PC-9 (cell line): Measurements from ENCODE around the gene UBA7. TPM values are rescaled to one million over a fixed set of nuclear protein-coding genes. Genes with fewer than 3 reads are reported as not detected.

Source experiments
- BruUV-seq: library from RNA; stranded (reverse); fragments of 400-500 nt; replicated peaks from 2 replicates; lab custom pipeline; 2021; lab: Mats Ljungman, UMichigan
- CTCF ChIA-PET: fragments of 300-600 bp; sonication (Branson Sonifier 250); formaldehyde crosslinking; loops from one replicate; lab custom pipeline; 2022; ENCODE audit warnings: antibody characterized with exemption; lab: Charles Lee
- POLR2A ChIA-PET: fragments of 300-600 bp; sonication (Branson Sonifier 250); formaldehyde crosslinking; loops from one replicate; lab custom pipeline; 2022; ENCODE audit warnings: antibody characterized with exemption; ENCODE audit not compliant: unreplicated experiment; lab: Charles Lee
- DNase-seq, 2 experiments: peaks; one replicate each; pipeline versions ENCODE4 v3.0.0 to v3.0.0-alpha.2; 2015 to 2022; ENCODE audit warnings: mixed read lengths in 1 of 2
- H2AFZ ChIP-seq: fragments of 200-600 bp; sonication (generic); 2 replicates; pipeline ENCODE4 v1.8.1; 2017; ENCODE audit warnings: antibody characterized with exemption
- H3F3A ChIP-seq: fragments of 200-600 bp; sonication (generic); 2 replicates; pipeline ENCODE4 v1.8.1; 2017; ENCODE audit warnings: antibody characterized with exemption, mild to moderate bottlenecking, low read depth; ENCODE audit not compliant: insufficient read depth
- H3K27ac ChIP-seq: fragments of 200-600 bp; sonication (generic); 2 replicates; pipeline ENCODE4 v1.6.1; 2016; ENCODE audit warnings: mixed run types
- H3K27me3 ChIP-seq: fragments of 200-600 bp; sonication (generic); 2 replicates; pipeline ENCODE4 v1.6.1; 2016; ENCODE audit warnings: low read depth, mixed run types; ENCODE audit not compliant: insufficient read depth
- H3K36me3 ChIP-seq: fragments of 200-600 bp; sonication (generic); 2 replicates; pipeline ENCODE4 v1.6.1; 2016; ENCODE audit warnings: low read depth, mixed run types
- H3K4me1 ChIP-seq: fragments of 200-600 bp; sonication (generic); replicated peaks from 2 replicates; pipeline ENCODE4 v1.6.1; 2016; ENCODE audit warnings: mixed run types; ENCODE audit not compliant: insufficient read depth
- H3K4me2 ChIP-seq: fragments of 200-600 bp; sonication (generic); 2 replicates; pipeline ENCODE4 v1.6.1; 2017; ENCODE audit warnings: mixed run types
- H3K4me3 ChIP-seq: fragments of 200-600 bp; sonication (generic); 2 replicates; pipeline ENCODE4 v1.6.1; 2016; ENCODE audit warnings: mixed run types
- H3K79me2 ChIP-seq: fragments of 200-600 bp; sonication (generic); 2 replicates; pipeline ENCODE4 v1.6.1; 2017; ENCODE audit warnings: low read depth, mixed run types
- H3K9me2 ChIP-seq: fragments of 200-600 bp; sonication (generic); 2 replicates; pipeline ENCODE4 v1.8.1; 2017; ENCODE audit warnings: mild to moderate bottlenecking; ENCODE audit not compliant: insufficient read depth
- H3K9me3 ChIP-seq: fragments of 200-600 bp; sonication (generic); 2 replicates; pipeline ENCODE4 v1.8.1; 2016; ENCODE audit warnings: low read depth; ENCODE audit not compliant: insufficient read depth
- H4K20me1 ChIP-seq: fragments of 200-600 bp; sonication (generic); 2 replicates; pipeline ENCODE4 v1.8.1; 2017; ENCODE audit not compliant: insufficient read depth
- EZH2 ChIP-seq: fragments of 200-600 bp; sonication (generic); IDR thresholded peaks from 2 replicates; pipeline ENCODE4 v1.8.0; 2017; ENCODE audit warnings: antibody characterized with exemption, low read depth
- intact Hi-C: fragments of 100-400 bp; cut with micrococcal nuclease; formaldehyde crosslinking; loops from one replicate; pipeline ENCODE4 v1.10.0; 2022; ENCODE audit not compliant: unreplicated experiment
- microRNA-seq: library from miRNA; unstranded; fragments of <30 nt; microRNA quantifications from one replicate; pipeline ENCODE4 v1.2.0, GENCODE V29; 2021; ENCODE audit warnings: borderline number of aligned reads, borderline replicate concordance
- total RNA-seq: library from RNA; stranded (reverse); gene quantifications from 2 replicates; pipeline ENCODE4 v1.2.3, GENCODE V29; 2021
- TF ChIP-seq, protein P1 (sequence below): fragments of 200-600 bp; sonication (generic); conservative IDR thresholded peaks from 2 replicates; pipeline ENCODE4 v1.6.1; 2017; ENCODE audit warnings: mixed run types, antibody characterized with exemption, mild to moderate bottlenecking, moderate library complexity

The UBA7 gene
- total RNA-seq, 1 experiment from 2014 or later, result 48.6 TPM

DNA sequence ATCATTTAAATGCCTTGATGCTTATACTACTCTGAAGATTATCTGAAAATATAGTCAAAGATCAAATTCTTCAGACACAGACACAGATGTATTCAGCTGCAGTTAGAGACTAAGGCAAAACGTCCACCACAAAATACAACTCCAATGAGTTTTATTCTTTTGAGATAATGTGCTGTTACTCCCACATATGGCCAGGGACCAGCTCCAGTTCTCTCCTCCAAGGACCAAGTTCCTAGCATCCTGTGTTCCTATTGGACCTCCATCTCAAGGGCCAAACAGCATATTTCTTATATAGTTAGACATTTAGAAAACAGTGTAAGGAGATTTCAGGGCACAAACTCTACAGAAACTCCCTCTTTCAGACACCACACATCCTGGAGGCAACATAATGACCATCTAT lies 54.5 kb downstream of the UBA7 start:
- H3K79me2 ChIP-seq, result peaks cover 28% of the 10 kb centered on the region
- ChIA-PET POLR2A (no interaction called here), CTCF (no interaction called here)
- no peaks in the 10 kb centered on the region for H3K27me3 ChIP-seq
- no peak for TF ChIP-seq EZH2
- TF ChIP-seq, protein P1, sequence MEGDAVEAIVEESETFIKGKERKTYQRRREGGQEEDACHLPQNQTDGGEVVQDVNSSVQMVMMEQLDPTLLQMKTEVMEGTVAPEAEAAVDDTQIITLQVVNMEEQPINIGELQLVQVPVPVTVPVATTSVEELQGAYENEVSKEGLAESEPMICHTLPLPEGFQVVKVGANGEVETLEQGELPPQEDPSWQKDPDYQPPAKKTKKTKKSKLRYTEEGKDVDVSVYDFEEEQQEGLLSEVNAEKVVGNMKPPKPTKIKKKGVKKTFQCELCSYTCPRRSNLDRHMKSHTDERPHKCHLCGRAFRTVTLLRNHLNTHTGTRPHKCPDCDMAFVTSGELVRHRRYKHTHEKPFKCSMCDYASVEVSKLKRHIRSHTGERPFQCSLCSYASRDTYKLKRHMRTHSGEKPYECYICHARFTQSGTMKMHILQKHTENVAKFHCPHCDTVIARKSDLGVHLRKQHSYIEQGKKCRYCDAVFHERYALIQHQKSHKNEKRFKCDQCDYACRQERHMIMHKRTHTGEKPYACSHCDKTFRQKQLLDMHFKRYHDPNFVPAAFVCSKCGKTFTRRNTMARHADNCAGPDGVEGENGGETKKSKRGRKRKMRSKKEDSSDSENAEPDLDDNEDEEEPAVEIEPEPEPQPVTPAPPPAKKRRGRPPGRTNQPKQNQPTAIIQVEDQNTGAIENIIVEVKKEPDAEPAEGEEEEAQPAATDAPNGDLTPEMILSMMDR, result no peak
- H3K4me1 ChIP-seq, result no peaks in the 10 kb centered on the region
- H3K4me3 ChIP-seq, result no peak overlapping the region
- DNase-seq, result no peak
- intact Hi-C loops, result no loop called here
- BruUV-seq, result no TSS peak
- H4K20me1 ChIP-seq, result peaks cover 4% of the 10 kb centered on the region
- no peaks in the 10 kb centered on the region for H3K9me3 ChIP-seq
- H3K4me2 ChIP-seq, result no peak overlapping the region
- H3K9me2 ChIP-seq, result no peaks in the 10 kb centered on the region
- no peaks in the 10 kb centered on the region for H3K36me3 ChIP-seq
- H3K27ac ChIP-seq, result no peak overlapping the region
- no peaks in the 10 kb centered on the region for H3F3A ChIP-seq
- H2AFZ ChIP-seq, result no peak overlapping the region

DNA sequence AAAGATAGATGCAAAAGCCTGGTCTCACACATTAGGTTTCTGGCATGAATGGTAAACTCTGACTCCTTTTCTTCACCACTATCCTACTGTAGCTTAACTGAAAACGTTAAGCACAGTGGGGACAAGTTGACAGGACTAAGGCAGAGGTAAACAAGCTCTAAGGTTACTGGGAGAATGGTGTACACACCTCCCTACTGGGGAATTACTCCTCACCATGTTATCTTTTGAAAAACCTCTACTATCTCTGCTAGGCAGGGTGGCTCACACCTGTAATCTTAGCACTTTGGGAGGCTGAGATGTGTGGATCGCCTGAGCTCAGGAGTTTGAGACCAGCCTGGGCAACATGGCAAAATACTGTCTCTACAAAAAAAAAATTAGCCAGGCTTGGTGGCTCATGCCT lies 56.6 kb downstream of the UBA7 start:
- H3K9me2 ChIP-seq, result no peaks in the 10 kb centered on the region
- no peak overlapping the region for H2AFZ ChIP-seq
- no peaks in the 10 kb centered on the region for H3F3A ChIP-seq
- peaks cover 4% of the 10 kb centered on the region; the same call in 1 of the 2 replicates for H4K20me1 ChIP-seq
- H3K9me3 ChIP-seq, result no peaks in the 10 kb centered on the region
- TF ChIP-seq, protein P1, result no peak
- no peak for TF ChIP-seq EZH2
- H3K4me2 ChIP-seq, result no peak overlapping the region
- ChIA-PET CTCF (interaction anchor here (0.6 kb wide), 1 partner anchor 350 kb away, joined by 8 read pairs; no protein-coding TSS in a partner anchor), POLR2A (no interaction called here)
- intact Hi-C loops, result no loop called here
- H3K4me1 ChIP-seq, result no peaks in the 10 kb centered on the region
- BruUV-seq, result no TSS peak
- no peaks in the 10 kb centered on the region for H3K27me3 ChIP-seq
- no peak overlapping the region for H3K4me3 ChIP-seq
- no peak for DNase-seq
- H3K79me2 ChIP-seq, result peaks cover 35% of the 10 kb centered on the region
- H3K36me3 ChIP-seq, result no peaks in the 10 kb centered on the region
- no peak overlapping the region for H3K27ac ChIP-seq

DNA sequence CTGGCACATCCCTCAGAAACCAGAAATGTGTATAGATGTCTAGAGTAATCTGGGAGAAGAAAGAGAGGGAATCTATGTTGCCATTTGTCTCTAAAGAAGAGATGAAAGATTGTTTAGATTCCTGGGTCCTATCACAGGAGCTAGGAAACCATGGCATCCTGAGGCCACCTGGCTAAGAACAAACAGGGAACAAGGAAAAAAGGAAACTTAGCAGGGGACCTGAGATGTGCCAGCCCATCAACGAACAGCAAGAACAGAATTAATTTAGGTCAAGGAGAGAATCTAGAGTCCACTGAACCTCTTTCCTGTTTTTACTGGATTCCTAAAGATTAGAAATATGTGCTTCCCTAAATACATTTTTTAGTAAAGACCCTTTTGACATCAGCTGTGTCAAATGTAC lies 57.7 kb downstream of the UBA7 start:
- Histone ChIP-seq H3K36me3 (no peaks in the 10 kb centered on the region), H3K79me2 (peaks cover 35% of the 10 kb centered on the region), H3K4me1 (no peaks in the 10 kb centered on the region), H3F3A (no peaks in the 10 kb centered on the region), H3K9me3 (no peaks in the 10 kb centered on the region), H3K4me2 (no peak overlapping the region), H3K27ac (no peak overlapping the region), H3K9me2 (no peaks in the 10 kb centered on the region), H2AFZ (no peak overlapping the region), H4K20me1 (peaks cover 4% of the 10 kb centered on the region; the same call in 1 of the 2 replicates), H3K27me3 (no peaks in the 10 kb centered on the region), H3K4me3 (no peak overlapping the region)
- TF ChIP-seq EZH2, result no peak
- ChIA-PET CTCF (no interaction called here), POLR2A (interaction anchor here (0.5 to 0.6 kb wide), 2 partner anchors 9 to 24 kb away, joined by 9 to 13 read pairs; no protein-coding TSS in a partner anchor)
- DNase-seq, result no peak
- intact Hi-C loops, result no loop called here
- no TSS peak for BruUV-seq

Small RNA genes within 50 kb of the gene (microRNA-seq; reads per million reads assigned to microRNA genes)
- gene MIR5193, result not detected

Other genes with a start within 250 kb of the UBA7 start
- gene APEH, start 139.6 kb downstream of the UBA7 start, total RNA-seq, result 131 TPM in 2 replicates
- 10.4 and 16.8 TPM in 2 replicates for gene MST1, start 124.5 kb downstream of the UBA7 start, total RNA-seq
- 46.7 and 48.6 TPM in 2 replicates for gene RNF123, start 124.4 kb downstream of the UBA7 start, total RNA-seq
- 1.0 TPM in 1 of 2 replicates, not detected in the other for gene AMIGO3, start 94.3 kb downstream of the UBA7 start, total RNA-seq
- 20.4 and 24.2 TPM in 2 replicates for gene GMPPB, start 90.0 kb downstream of the UBA7 start, total RNA-seq
- 32.9 and 37.0 TPM in 2 replicates for gene IP6K1, start 27.4 kb downstream of the UBA7 start, total RNA-seq
- 2.0 and 3.5 TPM in 2 replicates for gene CDHR4, start 14.1 kb downstream of the UBA7 start, total RNA-seq
- gene INKA1, start 10.7 kb downstream of the UBA7 start, total RNA-seq, result 0.40 TPM in 1 of 2 replicates, not detected in the other
- gene TRAIP, start 42.6 kb upstream of the UBA7 start, total RNA-seq, result 18.1 and 20.6 TPM in 2 replicates
- gene CAMKV, start 56.0 kb upstream of the UBA7 start, total RNA-seq, result not detected in 2 replicates
- 84.3 and 98.3 TPM in 2 replicates for gene MST1R, start 89.9 kb upstream of the UBA7 start, total RNA-seq
- gene MON1A, start 115.9 kb upstream of the UBA7 start, total RNA-seq, result 4.8 and 5.5 TPM in 2 replicates
- 70.2 and 72.0 TPM in 2 replicates for gene RBM6, start 126.2 kb upstream of the UBA7 start, total RNA-seq